RPMI7951 (cell line): Measurements from ENCODE around the gene CAMTA1. TPM values are rescaled to one million over a fixed set of nuclear protein-coding genes. Genes with fewer than 3 reads are reported as not detected.

Source experiments
- DNase-seq: peaks from one replicate; pipeline ENCODE4 v3.0.0-alpha.2; 2012; ENCODE audit warnings: low read depth
- total RNA-seq: library from RNA; depleted of rRNA; stranded (reverse); fragments of >200 nt; shearing (Covaris generic); gene quantifications from 2 replicates; pipeline ENCODE4 v1.2.3, GENCODE V29; 2014

Gene CAMTA1
- total RNA-seq, 1 experiment from 2014 or later, result 91.0 TPM

DNA sequence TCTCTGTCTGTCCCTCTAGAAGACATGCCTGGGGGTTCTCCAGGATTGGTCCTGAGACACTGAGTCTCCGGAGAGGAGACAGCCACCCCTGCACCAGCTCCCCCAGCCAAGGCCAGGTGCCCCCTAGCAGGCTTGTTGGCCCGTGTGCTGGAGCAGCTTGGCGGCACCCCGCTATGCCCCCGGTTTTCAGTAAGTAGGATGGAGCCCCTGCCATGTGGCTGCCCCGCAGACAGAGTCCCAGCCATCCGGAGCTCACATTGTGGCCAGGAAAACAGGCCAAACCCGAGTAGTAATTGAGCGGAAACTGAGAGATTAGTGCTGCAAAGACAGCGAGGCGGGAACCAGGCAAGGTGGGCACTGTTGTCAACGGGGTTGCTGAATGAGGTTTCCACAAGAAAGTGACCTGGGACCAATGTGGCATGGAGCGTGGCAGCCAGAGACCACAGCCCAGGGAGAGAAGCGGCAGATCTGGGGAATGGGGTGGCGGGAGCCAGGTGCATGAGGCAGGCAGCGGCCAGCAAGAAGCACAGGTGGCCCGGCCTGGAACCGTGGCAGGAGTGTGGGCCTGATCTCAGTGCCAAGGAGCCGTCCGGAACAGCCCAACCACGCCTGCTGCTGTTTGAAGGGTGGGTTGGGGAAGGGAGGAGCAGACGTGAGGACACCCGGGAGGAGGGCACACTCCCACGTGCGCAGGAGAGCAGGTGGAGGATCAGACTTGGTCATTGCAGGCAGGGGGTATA, 848.4 kb downstream of the CAMTA1 start:
- no peak for DNase-seq

DNA sequence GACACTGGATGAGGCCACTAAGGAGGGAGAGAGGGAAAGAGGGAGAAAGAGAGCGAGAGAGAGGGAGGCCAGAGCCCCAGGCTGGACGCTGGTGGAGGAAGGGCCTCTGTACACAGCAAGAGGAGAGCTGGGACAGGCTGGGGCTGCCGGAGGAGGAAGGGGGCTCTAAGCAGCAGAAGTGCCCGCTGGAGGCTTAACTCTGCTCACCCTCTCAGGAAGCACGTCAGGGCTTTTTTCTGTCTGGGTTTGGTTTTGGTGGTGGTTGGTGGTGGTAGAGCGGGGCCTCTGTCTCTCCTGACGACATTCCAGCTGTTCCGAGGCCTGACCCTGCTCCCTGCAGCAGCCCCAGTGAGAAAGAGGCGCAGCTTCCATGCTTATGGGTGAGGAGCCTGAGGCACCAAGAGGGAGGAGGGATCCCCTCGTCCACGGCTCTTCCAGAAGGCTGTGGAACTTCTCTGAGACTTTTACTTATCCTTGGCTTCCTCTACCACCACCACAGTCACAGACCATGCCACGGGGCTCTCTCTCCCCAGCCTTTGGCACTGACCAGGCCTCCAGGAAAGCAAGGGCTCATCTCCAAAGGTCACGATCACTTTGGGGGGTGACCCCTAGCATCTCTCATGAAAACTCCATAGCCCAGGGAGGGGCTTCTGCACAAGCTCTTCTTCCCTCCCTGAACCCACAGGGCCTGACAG, 849.4 kb downstream of the CAMTA1 start:
- DNase-seq, result no peak

DNA sequence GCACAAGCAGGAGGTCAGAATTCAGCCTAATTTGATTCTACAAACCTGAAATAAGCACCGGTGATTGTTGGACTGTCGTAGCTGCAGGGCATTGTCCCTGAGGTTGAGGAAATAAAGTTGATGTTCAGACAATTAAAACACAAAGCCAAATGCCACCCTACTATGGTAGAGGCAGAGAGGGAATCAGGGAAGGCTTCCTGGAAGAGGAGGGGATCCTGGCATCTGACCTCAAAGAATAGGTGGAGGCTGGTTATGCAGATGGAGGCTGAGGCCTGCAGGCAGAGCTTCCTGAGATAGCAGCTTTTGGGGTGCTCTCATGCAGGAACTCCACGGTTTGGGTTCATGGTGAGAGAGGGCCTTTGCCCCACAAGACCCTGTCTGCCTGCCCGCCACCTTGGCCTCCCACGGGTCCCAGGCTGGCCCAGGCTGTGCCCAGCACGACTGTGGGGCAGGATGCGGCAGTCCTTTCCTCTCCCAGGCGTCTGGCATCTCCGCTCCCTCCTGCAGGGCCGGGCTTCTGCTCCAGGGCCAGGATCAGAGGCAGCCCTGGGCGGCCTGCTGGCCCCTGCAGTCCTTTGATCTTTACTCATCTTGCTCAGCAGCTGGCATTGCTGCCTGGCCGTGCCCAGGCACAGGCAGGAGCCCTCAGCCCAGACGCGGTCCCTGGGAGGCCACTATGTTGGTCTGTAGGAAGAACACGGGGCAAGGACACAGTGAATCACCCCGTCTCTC, 851.7 kb downstream of the CAMTA1 start:
- no peak for DNase-seq

DNA sequence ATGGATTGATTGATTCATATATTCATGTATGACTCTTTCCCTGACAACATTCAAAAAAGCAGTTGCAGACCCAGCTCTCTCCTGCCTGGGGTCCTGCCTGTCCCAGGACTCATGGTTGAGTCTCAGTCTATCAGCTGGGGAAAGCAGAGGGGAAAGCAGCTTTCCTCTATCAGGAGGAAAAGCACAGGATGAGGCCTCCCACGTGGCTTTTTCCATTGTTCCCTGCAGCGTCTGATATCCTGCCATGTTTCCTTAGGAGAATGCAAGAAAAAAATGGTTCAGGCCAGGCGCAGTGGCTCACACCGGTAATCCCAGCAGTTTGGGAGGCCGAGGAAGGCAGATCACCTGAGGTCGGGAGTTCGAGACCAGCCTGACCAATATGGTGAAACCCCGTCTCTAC, 852.8 kb downstream of the CAMTA1 start:
- no peak for DNase-seq

DNA sequence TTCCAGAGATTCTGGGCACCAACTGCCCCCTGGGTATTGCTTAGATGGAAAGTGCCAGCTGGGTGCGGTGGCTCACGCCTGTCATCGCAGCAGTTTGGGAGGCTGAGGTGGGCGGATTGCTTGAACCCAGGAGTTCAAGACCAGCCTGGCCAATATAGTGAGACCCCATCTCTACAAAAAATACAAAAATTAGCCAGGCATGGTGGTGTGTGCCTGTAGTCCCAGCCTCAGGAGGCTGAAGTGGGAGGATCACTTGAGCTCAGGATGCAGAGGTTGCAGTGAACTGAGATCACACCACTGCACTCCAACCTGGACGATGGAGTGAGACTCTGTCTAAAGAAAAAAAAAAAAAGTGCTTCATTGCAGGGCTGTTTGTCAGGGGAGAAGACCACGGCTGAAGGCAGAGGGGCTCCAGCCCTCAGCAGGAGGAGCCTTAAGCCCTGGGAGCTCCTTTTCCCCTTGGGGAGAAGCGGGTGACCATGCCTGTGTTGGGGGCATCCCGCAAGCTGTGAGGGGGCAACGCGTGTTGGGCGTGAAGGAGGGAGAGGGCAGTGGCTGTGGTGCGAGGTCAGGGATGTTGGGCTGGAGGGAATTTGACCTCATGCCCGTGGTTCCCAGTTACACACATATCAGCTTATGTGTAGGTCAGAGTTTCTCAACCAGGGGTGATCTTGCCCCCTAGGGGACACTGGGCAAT, 854.3 kb downstream of the CAMTA1 start:
- DNase-seq, result no peak

DNA sequence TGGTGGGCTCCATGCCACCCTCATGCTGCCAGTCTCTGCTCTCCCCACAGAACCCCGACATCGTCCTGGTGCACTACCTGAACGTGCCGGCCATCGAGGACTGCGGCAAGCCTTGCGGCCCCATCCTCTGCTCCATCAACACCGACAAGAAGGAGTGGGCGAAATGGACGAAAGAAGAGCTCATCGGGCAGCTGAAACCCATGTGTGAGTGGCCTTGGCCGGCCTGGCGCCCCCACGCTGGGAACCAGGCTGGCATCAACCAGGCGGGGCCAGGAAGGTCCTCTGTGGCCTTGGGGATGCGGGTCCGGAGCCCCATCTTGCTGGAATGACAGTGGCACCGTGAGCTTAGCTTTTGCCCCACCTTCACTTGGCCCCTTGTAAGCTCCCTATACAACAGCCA, 855.1 kb downstream of the CAMTA1 start:
- no peak for DNase-seq

DNA sequence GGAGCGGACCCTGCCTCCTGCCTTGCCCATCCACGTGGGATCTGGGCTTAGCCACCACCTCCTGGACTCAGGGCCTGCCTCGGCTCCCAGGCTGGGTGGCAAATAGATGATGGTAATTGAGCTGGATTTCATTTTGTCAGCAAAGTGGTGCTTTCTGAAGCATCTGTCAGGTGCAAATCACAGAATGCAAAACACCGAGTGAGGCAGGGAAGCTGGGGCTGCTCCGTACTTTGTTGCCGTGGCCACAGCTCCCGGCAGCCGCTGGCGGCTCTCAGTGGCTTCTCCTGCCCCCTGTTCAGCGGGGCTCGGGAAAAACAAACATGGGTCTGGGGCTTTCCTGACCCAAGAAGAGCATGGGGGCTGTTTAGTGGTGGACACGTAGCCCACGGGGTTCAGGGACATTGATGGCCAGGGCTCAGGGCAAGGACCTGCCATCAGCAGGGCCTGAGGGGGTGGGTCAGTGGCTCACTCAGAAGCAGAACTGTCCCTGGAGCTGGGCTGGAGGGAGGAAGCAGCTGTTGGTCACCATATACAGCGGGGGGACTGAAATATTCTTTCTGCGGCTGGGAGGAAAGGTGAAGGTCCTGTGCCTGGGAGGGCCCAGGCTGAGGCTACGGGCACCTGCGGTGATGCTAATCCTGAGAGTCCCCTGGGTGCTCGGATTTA, 855.8 kb downstream of the CAMTA1 start:
- no peak for DNase-seq

DNA sequence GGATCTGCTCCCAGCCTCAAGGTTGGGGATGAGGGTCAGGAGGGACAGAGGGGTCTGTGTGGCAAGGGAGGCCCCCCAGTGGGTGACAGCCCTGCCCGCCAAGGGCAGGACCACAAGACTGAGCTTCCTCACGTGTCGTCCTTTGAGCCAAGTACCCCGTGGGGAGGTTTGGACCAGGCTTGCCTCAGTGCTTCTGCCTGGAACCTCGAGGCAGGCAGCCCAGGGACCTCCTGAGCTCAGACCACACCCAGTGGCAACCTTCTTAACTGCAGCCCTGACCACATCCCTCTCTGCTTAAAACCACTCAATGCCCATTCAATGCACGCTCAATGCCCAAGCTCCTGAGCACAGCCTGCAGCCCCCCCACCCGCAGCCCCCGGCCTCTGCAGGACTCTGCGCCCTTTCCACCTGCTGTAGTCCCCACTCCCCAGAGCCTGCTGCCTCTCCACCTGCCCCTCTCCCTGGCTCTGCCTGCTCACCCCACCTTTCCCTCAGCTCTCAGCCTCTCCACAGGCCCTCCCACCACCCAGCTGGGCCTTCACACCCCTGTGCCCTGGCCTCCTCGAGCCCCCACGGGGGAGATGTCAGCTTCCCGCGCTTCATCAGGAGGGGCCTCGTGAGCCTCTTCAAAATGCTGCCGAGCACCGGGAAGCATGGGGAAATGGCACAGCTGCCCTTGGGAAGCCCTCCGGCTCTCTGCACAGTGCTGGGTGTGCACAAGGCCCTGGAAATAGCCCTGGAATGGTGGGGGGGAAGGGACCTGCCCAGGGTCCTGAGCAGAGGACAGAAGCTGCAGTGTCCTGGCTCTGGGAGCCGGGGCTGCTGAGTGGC, 856.5 kb downstream of the CAMTA1 start:
- no peak for DNase-seq

DNA sequence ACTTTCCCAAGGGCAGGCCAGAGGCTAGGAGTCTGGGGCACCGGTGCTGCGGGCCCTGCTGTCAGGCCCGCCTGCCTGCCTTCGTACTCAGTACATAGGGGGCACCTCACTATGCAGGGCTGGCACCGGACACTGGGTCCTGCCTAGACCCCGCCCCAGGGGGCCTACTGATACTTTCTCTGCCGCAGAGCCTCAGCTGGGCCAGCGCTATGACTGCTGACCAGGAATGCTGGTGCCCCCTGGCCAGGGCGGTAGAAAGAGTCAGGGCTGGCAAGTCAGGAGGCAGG, 857.1 kb downstream of the CAMTA1 start:
- DNase-seq, result no peak

DNA sequence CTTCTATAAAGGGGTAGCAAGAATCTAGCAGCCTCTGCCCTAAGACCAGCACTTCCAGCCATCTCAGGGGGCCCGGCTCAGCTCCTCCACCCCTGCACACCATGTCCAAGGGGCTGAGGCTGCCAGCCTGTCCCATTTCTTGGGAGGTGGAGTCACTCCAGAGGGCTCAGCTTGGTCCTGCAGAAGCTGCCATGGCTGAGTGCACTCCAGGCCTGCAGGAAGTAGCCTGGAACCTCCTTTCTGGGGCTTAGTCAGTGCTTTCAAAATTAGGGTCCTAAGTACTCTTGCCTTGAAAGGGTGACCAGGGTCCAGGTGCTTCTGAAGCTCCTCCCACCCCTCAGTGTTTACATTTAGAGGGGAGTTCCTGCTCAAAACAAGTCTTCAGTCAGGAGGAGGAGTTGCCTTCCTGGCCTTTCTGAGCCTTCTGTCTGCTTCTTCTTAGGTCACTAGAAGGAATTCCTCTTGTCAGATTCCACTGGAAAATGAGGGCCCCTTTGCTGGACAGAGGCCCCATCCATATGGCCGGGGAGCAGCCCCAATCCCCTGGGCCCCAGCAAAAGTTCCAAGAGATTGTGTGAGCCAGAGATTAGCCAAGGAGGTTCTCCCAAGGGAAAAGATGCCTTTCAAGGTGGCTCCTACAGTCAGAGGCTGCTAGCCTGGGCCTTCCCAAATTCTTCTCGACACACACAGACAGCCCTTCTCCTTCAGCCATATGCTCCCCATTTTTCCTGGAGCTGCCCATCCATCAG, 857.7 kb downstream of the CAMTA1 start:
- DNase-seq, result no peak

DNA sequence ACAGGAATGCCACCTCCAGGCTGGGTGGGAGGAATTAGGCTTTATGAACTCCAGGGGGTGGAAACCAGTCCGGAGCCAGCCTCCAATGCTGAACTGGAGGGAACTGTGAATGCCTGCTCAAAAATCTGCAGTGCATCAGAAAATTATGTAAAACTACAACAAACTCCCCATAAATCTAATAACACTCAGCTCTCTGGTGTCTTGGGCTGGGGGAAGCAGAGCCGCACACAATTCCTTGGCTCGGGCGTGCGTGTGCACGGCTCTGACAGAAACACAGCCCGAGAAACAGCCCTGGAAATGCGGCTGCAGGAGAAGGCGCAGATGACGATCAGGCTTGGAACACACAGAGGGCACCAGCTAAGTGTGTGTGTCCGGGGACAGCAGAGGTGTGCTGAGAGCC, 858.3 kb downstream of the CAMTA1 start:
- no peak for DNase-seq

DNA sequence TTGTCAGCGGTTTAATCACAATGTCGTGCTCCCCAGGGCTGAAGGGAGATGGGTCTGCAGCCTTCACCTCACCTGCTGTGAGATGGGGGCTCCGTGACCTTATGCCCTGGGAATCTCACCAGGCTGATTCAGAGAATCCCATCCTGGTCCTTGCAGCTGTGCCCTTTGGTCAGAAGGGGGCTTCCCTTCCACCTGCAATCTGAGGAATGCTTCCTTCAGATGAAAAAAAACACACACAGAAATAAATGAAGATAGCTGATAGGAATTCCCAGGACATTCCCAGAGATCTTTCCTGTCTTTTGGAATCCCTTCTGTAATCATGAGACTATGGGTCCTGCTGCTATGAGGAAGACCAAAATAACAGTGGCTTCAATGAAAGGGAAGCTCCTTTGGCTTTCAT, 858.8 kb downstream of the CAMTA1 start:
- no peak for DNase-seq

DNA sequence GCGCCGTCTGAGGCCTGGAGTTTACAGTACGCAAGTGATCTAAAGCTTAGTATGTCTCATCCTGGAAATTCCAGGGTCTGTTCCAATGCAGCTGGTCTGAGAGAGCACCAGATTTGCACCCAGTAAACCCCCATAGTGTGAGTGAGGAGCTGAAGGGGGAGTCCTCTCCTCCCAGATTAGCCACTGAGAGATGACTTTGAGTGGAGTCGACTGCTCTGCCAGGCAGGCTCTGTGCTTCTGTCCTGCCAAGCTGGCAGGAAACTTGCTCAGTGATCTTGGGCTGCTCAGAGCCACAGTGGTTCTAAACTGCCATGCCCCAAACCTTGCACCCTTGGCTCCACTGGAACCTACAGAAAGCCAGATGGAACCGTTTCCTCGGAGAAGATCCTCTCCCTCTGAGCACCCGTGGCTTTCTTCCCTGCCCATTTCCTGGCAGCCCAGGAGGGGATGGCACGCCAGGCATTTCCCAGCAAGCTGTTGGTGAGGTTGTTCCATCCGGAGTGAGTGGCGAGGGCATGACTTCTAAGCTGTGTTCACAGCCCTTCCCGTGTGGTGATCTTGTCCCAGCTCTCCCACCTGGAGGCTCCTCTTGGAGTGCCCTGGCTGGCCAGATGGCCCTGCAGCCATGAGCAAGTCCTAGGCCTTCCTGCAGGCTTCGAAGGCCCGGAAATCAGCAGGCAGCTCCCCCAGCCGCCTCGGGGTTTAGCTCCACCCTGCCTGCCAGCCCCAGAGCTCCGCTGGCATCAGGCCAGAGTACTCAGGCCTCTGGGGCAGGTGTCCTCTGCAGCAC, 859.9 kb downstream of the CAMTA1 start:
- peak; percentile 51 for DNase-seq

DNA sequence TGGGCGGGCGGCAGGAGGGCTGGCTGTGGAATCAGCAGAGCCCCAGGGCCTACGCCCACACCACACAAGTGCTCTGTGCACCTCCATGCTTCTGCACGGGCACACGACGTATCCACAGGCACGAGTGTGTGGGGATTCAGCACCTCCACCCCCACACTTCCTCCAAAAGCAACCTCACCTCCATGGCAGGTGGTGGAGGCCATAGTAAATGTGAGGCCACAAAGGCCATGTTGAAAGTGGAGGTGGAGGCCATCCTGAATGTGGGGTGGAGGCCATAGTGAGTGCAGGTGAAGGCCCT, 860.4 kb downstream of the CAMTA1 start:
- no peak for DNase-seq

DNA sequence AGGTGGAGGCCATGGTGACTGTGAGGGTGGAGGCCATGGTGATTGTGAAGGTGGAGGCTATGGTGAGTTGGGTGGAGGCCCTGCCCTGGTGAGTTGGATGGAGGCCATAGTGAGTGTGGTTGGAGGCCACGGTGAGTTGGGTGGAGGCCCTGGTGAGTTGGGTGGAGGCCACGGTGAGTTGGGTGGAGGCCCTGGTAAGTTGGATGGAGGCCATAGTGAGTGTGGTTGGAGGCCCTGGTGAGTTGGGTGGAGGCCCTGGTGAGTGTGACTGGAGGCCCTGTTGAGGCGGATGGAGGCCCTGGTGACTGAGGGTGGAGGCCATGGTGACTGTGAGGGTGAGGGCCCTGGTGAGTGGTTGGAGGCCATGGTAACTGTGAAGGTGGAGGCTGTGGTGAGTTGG, 860.9 kb downstream of the CAMTA1 start:
- DNase-seq, result no peak

DNA sequence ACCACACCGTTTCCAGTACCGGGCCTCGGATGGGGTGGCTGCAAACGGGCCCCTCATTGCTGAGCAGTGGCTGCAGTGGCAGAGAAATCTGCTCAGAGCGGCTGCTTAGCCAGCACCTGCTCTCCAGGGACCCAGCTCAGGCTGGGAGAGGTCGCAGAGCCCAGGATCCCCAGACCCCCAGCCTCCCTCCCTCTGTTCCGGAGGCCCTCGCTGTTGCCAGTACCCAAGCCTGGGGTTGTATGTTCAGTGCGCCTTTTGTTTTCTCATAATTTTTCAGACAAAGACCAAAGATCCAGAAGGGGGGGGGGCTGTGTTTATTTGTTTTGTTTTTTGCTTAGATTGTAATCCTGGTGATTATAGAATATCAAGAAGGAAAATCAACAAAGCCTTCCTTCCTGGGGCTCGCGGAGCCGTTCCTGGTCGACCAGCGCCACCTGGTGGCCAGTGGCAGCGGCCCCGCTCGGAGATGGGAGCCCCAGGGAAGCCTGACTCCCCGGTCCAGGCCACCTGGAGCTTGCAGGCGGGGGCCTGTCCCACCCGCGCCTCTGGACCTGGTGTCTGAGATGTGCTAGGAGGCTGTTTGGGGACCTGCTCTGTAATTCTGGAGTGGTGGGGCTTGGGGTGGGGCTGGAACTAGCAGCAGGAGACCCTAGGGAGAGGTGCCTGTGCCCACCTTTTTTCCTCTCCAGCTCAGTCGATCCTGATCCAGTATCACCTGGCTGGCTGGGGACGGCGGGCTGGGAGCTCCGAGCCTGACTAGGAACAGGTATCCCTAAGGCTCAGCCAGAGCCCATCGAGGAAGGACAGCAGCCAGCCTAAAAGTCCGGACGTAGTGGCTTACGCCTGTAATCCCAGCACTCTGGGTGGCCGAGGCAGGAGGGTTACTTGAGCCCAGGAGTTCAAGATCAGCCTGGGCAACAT, 862.0 kb downstream of the CAMTA1 start:
- DNase-seq, result peak; percentile 34

DNA sequence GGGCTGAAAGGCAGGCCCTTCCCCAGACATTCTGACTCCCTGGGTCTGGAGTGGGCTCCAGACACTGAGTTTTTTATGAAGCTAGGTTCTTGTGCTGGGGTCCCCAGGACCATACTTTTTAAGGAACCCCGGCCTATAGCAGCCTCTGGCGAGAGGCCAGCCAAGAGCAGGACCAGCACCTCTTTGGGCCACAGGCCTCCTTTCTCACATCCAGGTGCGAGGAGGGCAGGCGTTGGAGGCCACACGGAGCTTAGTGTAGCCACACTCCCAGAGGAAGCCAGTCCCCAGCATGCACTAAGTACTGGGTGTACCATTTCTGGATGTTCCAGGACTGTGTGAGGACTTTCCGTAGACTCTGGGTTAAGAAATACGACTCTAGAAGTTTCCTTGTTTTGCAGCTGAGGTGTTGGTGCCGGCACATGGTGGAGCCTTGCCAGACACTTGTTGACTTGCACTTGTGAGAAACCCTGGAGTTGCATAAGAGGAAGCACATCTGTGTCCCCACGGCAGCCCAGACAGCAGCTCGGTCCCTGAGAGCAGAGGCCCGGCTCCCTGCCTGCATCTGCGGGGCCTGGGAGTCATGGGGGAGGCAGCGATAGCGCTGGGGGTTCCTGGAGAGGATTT, 863.6 kb downstream of the CAMTA1 start:
- no peak for DNase-seq

DNA sequence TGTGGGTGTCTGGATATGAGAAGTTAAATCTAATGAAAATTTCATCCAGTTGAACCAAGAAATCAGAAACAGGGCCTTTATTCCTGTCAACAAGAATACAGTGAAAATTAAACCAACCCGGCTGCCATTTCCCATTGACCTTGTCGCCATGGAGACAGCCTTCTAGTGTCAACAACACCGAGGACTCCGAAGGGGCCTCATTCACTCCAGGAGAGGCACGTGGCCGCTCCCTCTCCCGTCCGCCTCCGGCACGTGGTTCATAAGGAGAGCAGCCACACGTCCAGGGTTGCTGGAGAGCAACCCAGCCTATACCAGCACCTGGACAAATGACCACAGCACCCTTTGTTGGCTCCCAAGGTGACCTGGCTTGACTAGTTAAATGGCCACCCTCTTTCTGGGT, 865.5 kb downstream of the CAMTA1 start:
- DNase-seq, result peak; percentile 13
